Endothelial cell of umbilical vein (primary cell): ENCODE data around the gene GJB2. TPM values are rescaled to one million over a fixed set of nuclear protein-coding genes. Genes with fewer than 3 reads are reported as not detected.

Source experiments
- BruUV-seq: library from RNA; stranded (reverse); fragments of 400-500 nt; replicated peaks from 2 replicates; lab custom pipeline; 2021; lab: Mats Ljungman, UMichigan
- CTCF ChIA-PET: fragments of 300-600, 350-600 bp; sonication (Branson Sonifier 250); formaldehyde crosslinking; loops from one replicate; lab custom pipeline; 2021; ENCODE audit warnings: antibody characterized with exemption, inconsistent platforms; lab: Charles Lee
- POLR2A ChIA-PET: fragments of 300-600, 350-600 bp; sonication (Branson Sonifier 250); formaldehyde crosslinking; loops from one replicate; lab custom pipeline; 2021; ENCODE audit warnings: antibody characterized with exemption, inconsistent platforms; lab: Charles Lee
- DNase-seq: peaks from one replicate; pipeline ENCODE4 v3.0.0-alpha.2; 2011; ENCODE audit warnings: low read depth, low spot score
- FAIRE-seq: peaks from 2 replicates; lab custom pipeline; 2011; peaks lifted over from hg19 to GRCh38; lab: Jason Lieb, UNC
- H2AFZ ChIP-seq: 2 replicates; pipeline ENCODE4 v1.6.0; 2012; ENCODE audit warnings: low read depth, low read length, control low read depth, inconsistent platforms
- H3K27ac ChIP-seq: 2 replicates; pipeline ENCODE4 v1.5.1; 2011; ENCODE audit warnings: low read depth, mild to moderate bottlenecking, control low read depth, low read length, moderate library complexity; ENCODE audit not compliant: insufficient read depth
- H3K27me3 ChIP-seq, 2 experiments: 2 replicates each; pipeline versions ENCODE4 v1.6.0 to v1.6.1; 2011; ENCODE audit warnings: low read length in 2 of 2, mixed read lengths in 1 of 2; ENCODE audit not compliant: control insufficient read depth in 2 of 2, insufficient read depth in 2 of 2
- H3K36me3 ChIP-seq, 2 experiments: 2 replicates in 1 of 2; 3 replicates in 1 of 2; pipeline ENCODE4 v1.5.1; 2011; ENCODE audit warnings: low read length in 2 of 2, mild to moderate bottlenecking in 1 of 2, moderate library complexity in 1 of 2; ENCODE audit not compliant: control insufficient read depth in 2 of 2, insufficient read depth in 2 of 2; ENCODE audit errors: extremely low read depth in 1 of 2
- H3K4me1 ChIP-seq: 3 replicates; pipeline ENCODE4 v1.5.1; 2011; ENCODE audit warnings: mild to moderate bottlenecking, low read length; ENCODE audit not compliant: control insufficient read depth, insufficient read depth; ENCODE audit errors: extremely low read depth
- H3K4me2 ChIP-seq: 2 replicates; pipeline ENCODE4 v1.6.1; 2011; ENCODE audit warnings: low read length, control low read depth, mixed read lengths; ENCODE audit not compliant: insufficient read depth
- H3K4me3 ChIP-seq, 3 experiments: fragments of 200-600 bp in 1 of 3; sonication (generic), shearing (Covaris generic) in 1 of 3; replicated peaks in 1 of 3; 2 replicates each; pipeline ENCODE4 v1.5.1; 2011 to 2016; ENCODE audit warnings: control low read depth in 3 of 3, low read length in 3 of 3, mild to moderate bottlenecking in 2 of 3, inconsistent platforms in 1 of 3, low read depth in 1 of 3, moderate library complexity in 1 of 3; ENCODE audit not compliant: insufficient read depth in 1 of 3
- H3K79me2 ChIP-seq: 2 replicates; pipeline ENCODE4 v1.6.0; 2012; ENCODE audit warnings: low read length, inconsistent platforms; ENCODE audit not compliant: control insufficient read depth, insufficient read depth
- H3K9ac ChIP-seq: replicated peaks from 2 replicates; pipeline ENCODE3; 2011; ENCODE audit warnings: low read length, control low read depth; ENCODE audit not compliant: insufficient read depth; ENCODE audit errors: extremely low read depth
- H3K9me1 ChIP-seq: replicated peaks from 3 replicates; pipeline ENCODE4 v1.6.0; 2011; ENCODE audit warnings: mild to moderate bottlenecking, low read length; ENCODE audit not compliant: control insufficient read depth, insufficient read depth; ENCODE audit errors: extremely low read depth
- H3K9me3 ChIP-seq: replicated peaks from 2 replicates; pipeline ENCODE4 v1.5.1; 2012; ENCODE audit warnings: low read length, inconsistent platforms; ENCODE audit not compliant: control insufficient read depth, insufficient read depth
- H4K20me1 ChIP-seq: replicated peaks from 2 replicates; pipeline ENCODE3; 2011; ENCODE audit warnings: mild to moderate bottlenecking, low read length; ENCODE audit not compliant: control insufficient read depth, insufficient read depth; ENCODE audit errors: extremely low read depth
- EZH2 ChIP-seq: IDR thresholded peaks from 2 replicates; pipeline ENCODE4 v1.6.1; 2012; ENCODE audit warnings: borderline replicate concordance, low read depth, mild to moderate bottlenecking, moderate library complexity, low read length, inconsistent platforms; ENCODE audit not compliant: severe bottlenecking
- FOS ChIP-seq: IDR thresholded peaks from 2 replicates; pipeline ENCODE4 v1.6.1; 2011; ENCODE audit warnings: mild to moderate bottlenecking, low read length, moderate library complexity, borderline replicate concordance; ENCODE audit not compliant: insufficient read depth
- GATA2 ChIP-seq: IDR thresholded peaks from 2 replicates; pipeline ENCODE4 v1.7.0; 2011; ENCODE audit warnings: low read depth, mild to moderate bottlenecking, moderate library complexity, mixed read lengths, low read length; ENCODE audit not compliant: insufficient read length, insufficient read depth
- JUN ChIP-seq: IDR thresholded peaks from 2 replicates; pipeline ENCODE4 v1.6.1; 2011; ENCODE audit warnings: borderline replicate concordance, low read depth; ENCODE audit not compliant: insufficient read length, insufficient read depth
- MYC ChIP-seq: IDR thresholded peaks from one replicate; pipeline ENCODE4 v1.6.1; 2011; ENCODE audit warnings: mild to moderate bottlenecking, low read depth, low read length
- POLR2A ChIP-seq: IDR thresholded peaks from 2 replicates; pipeline ENCODE4 v1.6.1; 2012; ENCODE audit warnings: low read depth, mild to moderate bottlenecking, control low read depth, low read length
- POLR2AphosphoS5 ChIP-seq: IDR thresholded peaks from 2 replicates; pipeline ENCODE4 v1.6.1; 2012; ENCODE audit warnings: low read depth, mild to moderate bottlenecking, control low read depth, low read length, moderate library complexity; ENCODE audit not compliant: insufficient read depth
- dilution Hi-C: fragments of 300-500 bp; cut with MboI; formaldehyde crosslinking; loops from one replicate; pipeline ENCODE4 v1.15.0; 2019; ENCODE audit warnings: low sequenced_read_pairs; ENCODE audit not compliant: extremely low pct_ligation_motif_present
- intact Hi-C: fragments of 100-400 bp; cut with micrococcal nuclease; formaldehyde crosslinking; loops from one replicate; pipeline ENCODE4 v1.10.0; 2022
- polyA plus RNA-seq, 4 experiments: library from polyadenylated mRNA; depleted of rRNA in 3 of 4; stranded (reverse) in 3 of 4; unstranded in 1 of 4; fragments of >200 nt; gene quantifications; 2 replicates each; pipeline versions ENCODE4 v1.2.1 to v1.2.3, GENCODE V29; 2011 to 2012; ENCODE audit warnings: missing spikeins in 1 of 4
- total RNA-seq: library from RNA; stranded (reverse); gene quantifications from 2 replicates; pipeline ENCODE4 v1.2.3, GENCODE V29; 2021
- TF ChIP-seq, protein P1 (sequence below), 2 donors: IDR thresholded peaks; 1 replicate in 1 of 2; 2 replicates in 1 of 2; pipeline ENCODE4 v1.5.1; 2011; ENCODE audit warnings: low read length in 2 of 2, mild to moderate bottlenecking in 2 of 2, moderate library complexity in 2 of 2, control low read depth in 1 of 2, inconsistent platforms in 1 of 2, low read depth in 1 of 2; ENCODE audit not compliant: insufficient read depth in 1 of 2; ENCODE audit errors: extremely low read depth in 1 of 2
- TF ChIP-seq, protein P2 (sequence below): IDR thresholded peaks from 2 replicates; pipeline ENCODE4 v1.6.1; 2011; ENCODE audit not compliant: insufficient read depth, insufficient read length

The GJB2 gene
- total and polyA plus RNA-seq, 2 donors (not counting 3 experiments of a cell fraction or from before 2014, with no cell fraction given): not detected

DNA sequence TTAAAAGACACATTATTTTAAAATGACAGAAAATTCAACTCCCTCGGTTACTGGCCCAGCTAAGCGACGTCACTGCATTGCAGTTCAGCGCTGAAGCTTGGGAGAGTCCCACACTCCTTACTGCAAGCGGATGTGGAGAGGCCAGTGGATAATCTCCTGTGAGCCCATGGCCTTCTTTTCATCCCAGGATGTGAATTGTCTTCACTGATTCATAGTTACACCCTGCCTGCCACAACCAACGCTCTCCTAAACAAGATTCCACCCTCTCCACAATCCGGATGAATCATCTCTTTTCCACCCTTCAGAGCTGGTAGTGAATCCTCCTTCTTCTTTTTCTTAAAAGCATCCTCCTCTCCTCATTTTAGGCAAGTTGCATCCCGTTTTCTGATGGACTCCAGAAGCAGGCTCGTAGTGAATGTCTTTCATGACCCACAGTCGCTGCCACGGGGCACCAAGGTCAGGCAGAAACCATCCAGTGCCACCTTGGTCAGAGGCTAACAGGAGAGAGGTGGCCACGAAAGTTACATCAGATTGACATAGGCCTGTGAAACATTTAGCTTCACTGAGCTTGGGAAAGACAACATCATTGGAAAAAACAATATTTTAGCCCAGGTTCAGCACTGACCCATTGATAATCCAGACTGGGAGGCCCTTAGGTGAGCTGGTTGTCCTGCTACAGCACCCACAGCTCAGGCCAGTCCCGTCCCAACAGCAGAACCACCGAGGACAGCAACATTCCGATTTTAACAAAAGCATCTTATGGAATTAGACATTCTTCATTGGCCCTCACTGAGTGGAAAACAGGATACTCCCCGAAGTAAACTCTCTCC, 2.0 kb downstream of the GJB2 start:
- FAIRE-seq (no peak), DNase-seq (no peak)
- no peaks in the 10 kb centered on the region for H3K4me1 ChIP-seq
- H3K36me3 ChIP-seq: no peaks in the 10 kb centered on the region
- no peak overlapping the region for H3K4me3 ChIP-seq
- intact Hi-C loops (no loop called here), dilution Hi-C loops (no loop called here)
- ChIA-PET POLR2A (no interaction called here), CTCF (interaction anchor here (1.6 to 2.0 kb wide), 2 partner anchors 8 to 734 kb away, joined by 4 to 7 read pairs; no protein-coding TSS in a partner anchor)
- H3K9ac ChIP-seq: no peak overlapping the region
- TF ChIP-seq MYC: no peak
- TF ChIP-seq, protein P1, sequence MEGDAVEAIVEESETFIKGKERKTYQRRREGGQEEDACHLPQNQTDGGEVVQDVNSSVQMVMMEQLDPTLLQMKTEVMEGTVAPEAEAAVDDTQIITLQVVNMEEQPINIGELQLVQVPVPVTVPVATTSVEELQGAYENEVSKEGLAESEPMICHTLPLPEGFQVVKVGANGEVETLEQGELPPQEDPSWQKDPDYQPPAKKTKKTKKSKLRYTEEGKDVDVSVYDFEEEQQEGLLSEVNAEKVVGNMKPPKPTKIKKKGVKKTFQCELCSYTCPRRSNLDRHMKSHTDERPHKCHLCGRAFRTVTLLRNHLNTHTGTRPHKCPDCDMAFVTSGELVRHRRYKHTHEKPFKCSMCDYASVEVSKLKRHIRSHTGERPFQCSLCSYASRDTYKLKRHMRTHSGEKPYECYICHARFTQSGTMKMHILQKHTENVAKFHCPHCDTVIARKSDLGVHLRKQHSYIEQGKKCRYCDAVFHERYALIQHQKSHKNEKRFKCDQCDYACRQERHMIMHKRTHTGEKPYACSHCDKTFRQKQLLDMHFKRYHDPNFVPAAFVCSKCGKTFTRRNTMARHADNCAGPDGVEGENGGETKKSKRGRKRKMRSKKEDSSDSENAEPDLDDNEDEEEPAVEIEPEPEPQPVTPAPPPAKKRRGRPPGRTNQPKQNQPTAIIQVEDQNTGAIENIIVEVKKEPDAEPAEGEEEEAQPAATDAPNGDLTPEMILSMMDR (IDR thresholded peaks at IDR 0.05; ENCODE audit: extremely low read depth in 1 of 2, insufficient read depth in 1 of 2, low read depth in 1 of 2, low read length in 2 of 2): no peak
- TF ChIP-seq, protein P2, sequence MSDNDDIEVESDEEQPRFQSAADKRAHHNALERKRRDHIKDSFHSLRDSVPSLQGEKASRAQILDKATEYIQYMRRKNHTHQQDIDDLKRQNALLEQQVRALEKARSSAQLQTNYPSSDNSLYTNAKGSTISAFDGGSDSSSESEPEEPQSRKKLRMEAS: no peak
- TF ChIP-seq POLR2A: no peak
- no peak for TF ChIP-seq GATA2
- no peak for TF ChIP-seq POLR2AphosphoS5
- TF ChIP-seq EZH2: no peak
- no peak for TF ChIP-seq JUN
- TF ChIP-seq FOS: no peak
- no peak overlapping the region for H3K4me2 ChIP-seq
- H3K27me3 ChIP-seq: peaks cover 58 to 68% of the 10 kb centered on the region in 2 experiments
- no peaks in the 10 kb centered on the region for H4K20me1 ChIP-seq
- no peaks in the 10 kb centered on the region for H3K9me1 ChIP-seq
- no TSS peak for BruUV-seq
- H3K27ac ChIP-seq: no peak overlapping the region
- no peak overlapping the region for H2AFZ ChIP-seq
- no peaks in the 10 kb centered on the region for H3K79me2 ChIP-seq
- H3K9me3 ChIP-seq: no peaks in the 10 kb centered on the region
